TTC549 (cell line): ENCODE results near the gene DRAM1.
"Not testable (repeated sequence)": the region's sequence is repeated elsewhere in the genome, so short reads cannot be mapped to it uniquely, and the experiment has no call there.

Source experiments
- FAIRE-seq: peaks from 2 replicates; lab custom pipeline; 2012; peaks lifted over from hg19 to GRCh38; lab: Jason Lieb, UNC

DRAM1 gene

GRCh38 chr12:101859664-101860607 lies 17.4 kb upstream of the DRAM1 start:
- FAIRE-seq: no peak

- not testable (repeated sequence) for FAIRE-seq
Measured at GRCh38 chr12:101861688-101862087, 15.7 kb upstream of the DRAM1 start.

- FAIRE-seq: no peak
Measured at GRCh38 chr12:101862245-101862644, 15.1 kb upstream of the DRAM1 start.

GRCh38 chr12:101863981-101864380 lies 13.4 kb upstream of the DRAM1 start:
- FAIRE-seq: no peak

GRCh38 chr12:101866615-101867373 lies 10.6 kb upstream of the DRAM1 start:
- FAIRE-seq: no peak

- not testable (repeated sequence) for FAIRE-seq
Measured at GRCh38 chr12:101867619-101868018, 9.8 kb upstream of the DRAM1 start.

- FAIRE-seq: no peak
Measured at GRCh38 chr12:101870925-101871324, 6.5 kb upstream of the DRAM1 start.

GRCh38 chr12:101875162-101875561 lies 2.2 kb upstream of the DRAM1 start:
- no peak for FAIRE-seq

GRCh38 chr12:101876322-101876860 lies 989 bp upstream of the DRAM1 start:
- no peak for FAIRE-seq

GRCh38 chr12:101877806-101878242 lies 444 bp downstream of the DRAM1 start:
- FAIRE-seq: no peak

GRCh38 chr12:101878243-101878821 lies 952 bp downstream of the DRAM1 start:
- FAIRE-seq: no peak

GRCh38 chr12:101880769-101881168 lies 3.4 kb downstream of the DRAM1 start:
- FAIRE-seq: no peak

- FAIRE-seq: no peak
Measured at GRCh38 chr12:101881228-101881627, 3.8 kb downstream of the DRAM1 start.

- no peak for FAIRE-seq
Measured at GRCh38 chr12:101884174-101884573, 6.8 kb downstream of the DRAM1 start.

GRCh38 chr12:101884781-101885340 lies 7.5 kb downstream of the DRAM1 start:
- FAIRE-seq: not testable (repeated sequence)

- FAIRE-seq: no peak
Measured at GRCh38 chr12:101885912-101886561, 8.7 kb downstream of the DRAM1 start.

GRCh38 chr12:101889211-101889752 lies 11.9 kb downstream of the DRAM1 start:
- no peak for FAIRE-seq

- no peak for FAIRE-seq
Measured at GRCh38 chr12:101891462-101891971, 14.1 kb downstream of the DRAM1 start.

- FAIRE-seq: no peak
Measured at GRCh38 chr12:101892794-101893193, 15.4 kb downstream of the DRAM1 start.

GRCh38 chr12:101901777-101902176 lies 24.4 kb downstream of the DRAM1 start:
- no peak for FAIRE-seq

- no peak for FAIRE-seq
Measured at GRCh38 chr12:101902641-101903040, 25.3 kb downstream of the DRAM1 start.
